ENCODE data around the gene HNRNPLL.

- TF ChIP-seq, protein P1, sequence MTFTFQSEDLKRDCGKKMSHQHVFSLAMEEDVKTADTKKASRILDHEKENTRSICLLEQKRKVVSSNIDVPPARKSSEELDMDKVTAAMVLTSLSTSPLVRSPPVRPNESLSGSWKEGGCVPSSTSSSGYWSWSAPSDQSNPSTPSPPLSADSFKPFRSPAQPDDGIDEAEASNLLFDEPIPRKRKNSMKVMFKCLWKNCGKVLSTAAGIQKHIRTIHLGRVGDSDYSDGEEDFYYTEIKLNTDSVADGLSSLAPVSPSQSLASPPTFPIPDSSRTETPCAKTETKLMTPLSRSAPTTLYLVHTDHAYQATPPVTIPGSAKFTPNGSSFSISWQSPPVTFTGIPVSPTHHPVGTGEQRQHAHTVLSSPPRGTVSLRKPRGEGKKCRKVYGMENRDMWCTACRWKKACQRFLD (tag by site-specific recombination; IDR thresholded peaks at IDR 0.05) = no peak
- TF ChIP-seq ZNF146 (tag by site-specific recombination; IDR thresholded peaks at IDR 0.05) (no peak), ZNF302 (tag by site-specific recombination; IDR thresholded peaks at IDR 0.05; ENCODE audit: low read depth) (no peak), ZNF274 (IDR thresholded peaks at IDR 0.05; ENCODE audit: low read length) (no peak), ZNF274 (tag by site-specific recombination; IDR thresholded peaks at IDR 0.05; ENCODE audit: borderline replicate concordance) (no peak), YY1 (tag by site-specific recombination; IDR thresholded peaks at IDR 0.05) (no peak), MYNN (tag by site-specific recombination; IDR thresholded peaks at IDR 0.05; ENCODE audit: borderline replicate concordance) (no peak)
- TF ChIP-seq, protein P2, sequence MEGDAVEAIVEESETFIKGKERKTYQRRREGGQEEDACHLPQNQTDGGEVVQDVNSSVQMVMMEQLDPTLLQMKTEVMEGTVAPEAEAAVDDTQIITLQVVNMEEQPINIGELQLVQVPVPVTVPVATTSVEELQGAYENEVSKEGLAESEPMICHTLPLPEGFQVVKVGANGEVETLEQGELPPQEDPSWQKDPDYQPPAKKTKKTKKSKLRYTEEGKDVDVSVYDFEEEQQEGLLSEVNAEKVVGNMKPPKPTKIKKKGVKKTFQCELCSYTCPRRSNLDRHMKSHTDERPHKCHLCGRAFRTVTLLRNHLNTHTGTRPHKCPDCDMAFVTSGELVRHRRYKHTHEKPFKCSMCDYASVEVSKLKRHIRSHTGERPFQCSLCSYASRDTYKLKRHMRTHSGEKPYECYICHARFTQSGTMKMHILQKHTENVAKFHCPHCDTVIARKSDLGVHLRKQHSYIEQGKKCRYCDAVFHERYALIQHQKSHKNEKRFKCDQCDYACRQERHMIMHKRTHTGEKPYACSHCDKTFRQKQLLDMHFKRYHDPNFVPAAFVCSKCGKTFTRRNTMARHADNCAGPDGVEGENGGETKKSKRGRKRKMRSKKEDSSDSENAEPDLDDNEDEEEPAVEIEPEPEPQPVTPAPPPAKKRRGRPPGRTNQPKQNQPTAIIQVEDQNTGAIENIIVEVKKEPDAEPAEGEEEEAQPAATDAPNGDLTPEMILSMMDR (tag by site-specific recombination; IDR thresholded peaks at IDR 0.05) = peak; percentile 94
- TF ChIP-seq, protein P3, sequence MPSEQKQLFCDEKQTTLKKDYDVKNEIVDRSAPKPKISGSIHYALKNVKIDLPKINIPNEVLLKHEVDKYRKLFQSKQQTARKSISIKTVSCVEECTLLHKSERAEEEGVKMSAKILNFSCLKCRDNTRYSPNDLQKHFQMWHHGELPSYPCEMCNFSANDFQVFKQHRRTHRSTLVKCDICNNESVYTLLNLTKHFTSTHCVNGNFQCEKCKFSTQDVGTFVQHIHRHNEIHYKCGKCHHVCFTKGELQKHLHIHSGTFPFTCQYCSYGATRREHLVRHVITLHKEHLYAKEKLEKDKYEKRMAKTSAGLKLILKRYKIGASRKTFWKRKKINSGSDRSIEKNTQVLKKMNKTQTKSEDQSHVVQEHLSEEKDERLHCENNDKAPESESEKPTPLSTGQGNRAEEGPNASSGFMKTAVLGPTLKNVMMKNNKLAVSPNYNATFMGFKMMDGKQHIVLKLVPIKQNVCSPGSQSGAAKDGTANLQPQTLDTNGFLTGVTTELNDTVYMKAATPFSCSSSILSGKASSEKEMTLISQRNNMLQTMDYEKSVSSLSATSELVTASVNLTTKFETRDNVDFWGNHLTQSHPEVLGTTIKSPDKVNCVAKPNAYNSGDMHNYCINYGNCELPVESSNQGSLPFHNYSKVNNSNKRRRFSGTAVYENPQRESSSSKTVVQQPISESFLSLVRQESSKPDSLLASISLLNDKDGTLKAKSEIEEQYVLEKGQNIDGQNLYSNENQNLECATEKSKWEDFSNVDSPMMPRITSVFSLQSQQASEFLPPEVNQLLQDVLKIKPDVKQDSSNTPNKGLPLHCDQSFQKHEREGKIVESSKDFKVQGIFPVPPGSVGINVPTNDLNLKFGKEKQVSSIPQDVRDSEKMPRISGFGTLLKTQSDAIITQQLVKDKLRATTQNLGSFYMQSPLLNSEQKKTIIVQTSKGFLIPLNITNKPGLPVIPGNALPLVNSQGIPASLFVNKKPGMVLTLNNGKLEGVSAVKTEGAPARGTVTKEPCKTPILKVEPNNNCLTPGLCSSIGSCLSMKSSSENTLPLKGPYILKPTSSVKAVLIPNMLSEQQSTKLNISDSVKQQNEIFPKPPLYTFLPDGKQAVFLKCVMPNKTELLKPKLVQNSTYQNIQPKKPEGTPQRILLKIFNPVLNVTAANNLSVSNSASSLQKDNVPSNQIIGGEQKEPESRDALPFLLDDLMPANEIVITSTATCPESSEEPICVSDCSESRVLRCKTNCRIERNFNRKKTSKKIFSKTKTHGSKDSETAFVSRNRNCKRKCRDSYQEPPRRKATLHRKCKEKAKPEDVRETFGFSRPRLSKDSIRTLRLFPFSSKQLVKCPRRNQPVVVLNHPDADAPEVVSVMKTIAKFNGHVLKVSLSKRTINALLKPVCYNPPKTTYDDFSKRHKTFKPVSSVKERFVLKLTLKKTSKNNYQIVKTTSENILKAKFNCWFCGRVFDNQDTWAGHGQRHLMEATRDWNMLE (tag by site-specific recombination; conservative IDR thresholded peaks at IDR 0.05; ENCODE audit: low read depth) = no peak
- TF ChIP-seq, protein P4, sequence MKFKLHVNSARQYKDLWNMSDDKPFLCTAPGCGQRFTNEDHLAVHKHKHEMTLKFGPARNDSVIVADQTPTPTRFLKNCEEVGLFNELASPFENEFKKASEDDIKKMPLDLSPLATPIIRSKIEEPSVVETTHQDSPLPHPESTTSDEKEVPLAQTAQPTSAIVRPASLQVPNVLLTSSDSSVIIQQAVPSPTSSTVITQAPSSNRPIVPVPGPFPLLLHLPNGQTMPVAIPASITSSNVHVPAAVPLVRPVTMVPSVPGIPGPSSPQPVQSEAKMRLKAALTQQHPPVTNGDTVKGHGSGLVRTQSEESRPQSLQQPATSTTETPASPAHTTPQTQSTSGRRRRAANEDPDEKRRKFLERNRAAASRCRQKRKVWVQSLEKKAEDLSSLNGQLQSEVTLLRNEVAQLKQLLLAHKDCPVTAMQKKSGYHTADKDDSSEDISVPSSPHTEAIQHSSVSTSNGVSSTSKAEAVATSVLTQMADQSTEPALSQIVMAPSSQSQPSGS (tag by site-specific recombination; IDR thresholded peaks at IDR 0.05; ENCODE audit: low read depth) = 0 out of 2 replicates have a peak, but pooled peaks have one; percentile 12
These were observed 66.8 kb downstream of the HNRNPLL start for GRCh38 chr2:38535744-38536506.

Data from HEK293 (cell line).